HG03135 (cell line): ENCODE data around the gene OSBPL2.

Source experiments
- ATAC-seq: cut with Tn5 transposase; IDR thresholded peaks from one replicate; pipeline ENCODE4 v1.9.1; 2021; ENCODE audit warnings: mild to moderate bottlenecking, moderate library complexity; ENCODE audit not compliant: unreplicated experiment

The OSBPL2 gene

GRCh38 chr20:62205618-62206387 is 32.5 kb upstream of the OSBPL2 start:
- ATAC-seq, result no peak

- ATAC-seq, result no peak
These were observed 31.9 kb upstream of the OSBPL2 start for GRCh38 chr20:62206388-62206775.

- no peak for ATAC-seq
These were observed 30.1 kb upstream of the OSBPL2 start for GRCh38 chr20:62208061-62208794.

- no peak for ATAC-seq
These were observed 29.2 kb upstream of the OSBPL2 start for GRCh38 chr20:62208795-62209755.

GRCh38 chr20:62209850-62210495 is 28.3 kb upstream of the OSBPL2 start:
- ATAC-seq, result no peak

GRCh38 chr20:62210496-62210855 is 27.8 kb upstream of the OSBPL2 start:
- no peak for ATAC-seq

GRCh38 chr20:62211216-62211615 is 27.1 kb upstream of the OSBPL2 start:
- no peak for ATAC-seq

GRCh38 chr20:62211769-62212288 is 26.5 kb upstream of the OSBPL2 start:
- ATAC-seq, result no peak

- ATAC-seq, result no peak
These were observed 26.0 kb upstream of the OSBPL2 start for GRCh38 chr20:62212299-62212698.

GRCh38 chr20:62214067-62214466 is 24.3 kb upstream of the OSBPL2 start:
- ATAC-seq, result no peak

- no peak for ATAC-seq
These were observed 23.0 kb upstream of the OSBPL2 start for GRCh38 chr20:62215020-62215990.

GRCh38 chr20:62215991-62216635 is 22.2 kb upstream of the OSBPL2 start:
- no peak for ATAC-seq

GRCh38 chr20:62216636-62217566 is 21.4 kb upstream of the OSBPL2 start:
- ATAC-seq, result no peak

GRCh38 chr20:62217913-62218773 is 20.2 kb upstream of the OSBPL2 start:
- ATAC-seq, result no peak

- no peak for ATAC-seq
These were observed 19.0 kb upstream of the OSBPL2 start for GRCh38 chr20:62219101-62219991.
